Measurements from ENCODE around the gene PLBD2. TPM values are rescaled to one million over a fixed set of nuclear protein-coding genes. Genes with fewer than 3 reads are reported as not detected.

Gene PLBD2
- total RNA-seq = 62.9 TPM
- long read RNA-seq, full-length matches to known transcripts = 17 of 24 reads
- long read RNA-seq, partial matches to known transcripts = 3 of 24 reads
- long read RNA-seq, other reads (novel, unspliced or antisense) = 4 of 24 reads

GRCh38 chr12:113358381-113359132 is at the start of gene PLBD2:
Gene PLBD2, plus strand, starts transcription at chr12:113358587. Its CDS starts 14 bp downstream, at chr12:113358601.
- peak; percentile 96 for DNase-seq (ENCODE audit: low spot score)

- DNase-seq (ENCODE audit: low spot score) = no peak
Measured at GRCh38 chr12:113310489-113310888, 47.9 kb upstream of the PLBD2 start.

- DNase-seq (ENCODE audit: low spot score) = no peak
Measured at GRCh38 chr12:113314121-113314529, 44.3 kb upstream of the PLBD2 start.

GRCh38 chr12:113315358-113315757 is 43.0 kb upstream of the PLBD2 start:
- no peak for DNase-seq (ENCODE audit: low spot score)

- no peak for DNase-seq (ENCODE audit: low spot score)
Measured at GRCh38 chr12:113316155-113316554, 42.2 kb upstream of the PLBD2 start.

GRCh38 chr12:113317122-113317521 is 41.3 kb upstream of the PLBD2 start:
- no peak for DNase-seq (ENCODE audit: low spot score)

- no peak for DNase-seq (ENCODE audit: low spot score)
Measured at GRCh38 chr12:113318046-113318656, 40.2 kb upstream of the PLBD2 start.

GRCh38 chr12:113318900-113319628 is 39.3 kb upstream of the PLBD2 start:
- no peak for DNase-seq (ENCODE audit: low spot score)

GRCh38 chr12:113320401-113320800 is 38.0 kb upstream of the PLBD2 start:
- DNase-seq (ENCODE audit: low spot score) = no peak

GRCh38 chr12:113322343-113322742 is 36.0 kb upstream of the PLBD2 start:
- no peak for DNase-seq (ENCODE audit: low spot score)

GRCh38 chr12:113325916-113326315 is 32.5 kb upstream of the PLBD2 start:
- DNase-seq (ENCODE audit: low spot score) = no peak

GRCh38 chr12:113326775-113327395 is 31.5 kb upstream of the PLBD2 start:
- DNase-seq (ENCODE audit: low spot score) = no peak

GRCh38 chr12:113328368-113328889 is 30.0 kb upstream of the PLBD2 start:
- no peak for DNase-seq (ENCODE audit: low spot score)

GRCh38 chr12:113329022-113329790 is 29.2 kb upstream of the PLBD2 start:
- DNase-seq (ENCODE audit: low spot score) = no peak

GRCh38 chr12:113329791-113330417 is 28.5 kb upstream of the PLBD2 start:
- no peak for DNase-seq (ENCODE audit: low spot score)

GRCh38 chr12:113330505-113330904 is 27.9 kb upstream of the PLBD2 start:
- no peak for DNase-seq (ENCODE audit: low spot score)

GRCh38 chr12:113332688-113333417 is 25.5 kb upstream of the PLBD2 start:
- no peak for DNase-seq (ENCODE audit: low spot score)

GRCh38 chr12:113333418-113333750 is 25.0 kb upstream of the PLBD2 start:
- no peak for DNase-seq (ENCODE audit: low spot score)
